Neuron (in vitro differentiated cells): ENCODE data around the gene TBC1D5.
"Not testable (repeated sequence)": the region's sequence is repeated elsewhere in the genome, so short reads cannot be mapped to it uniquely, and the experiment has no call there.

ENCODE experiments used
- H2AFZ ChIP-seq: one replicate; pipeline ENCODE4 v1.6.1; 2013; ENCODE audit warnings: low read depth, mild to moderate bottlenecking, inconsistent platforms, low read length, moderate library complexity
- H3K27me3 ChIP-seq: one replicate; pipeline ENCODE4 v1.6.1; 2013; ENCODE audit warnings: low read length; ENCODE audit not compliant: insufficient read depth
- H3K36me3 ChIP-seq: one replicate; pipeline ENCODE4 v1.6.1; 2013; ENCODE audit warnings: low read length; ENCODE audit not compliant: insufficient read depth
- H3K4me1 ChIP-seq: one replicate; pipeline ENCODE4 v1.6.1; 2013; ENCODE audit warnings: low read length; ENCODE audit not compliant: insufficient read depth
- H3K4me3 ChIP-seq: 2 replicates; pipeline ENCODE4 v1.5.1; 2013; ENCODE audit warnings: mild to moderate bottlenecking, low read length, moderate library complexity
- H3K9me3 ChIP-seq: one replicate; pipeline ENCODE4 v1.6.1; 2013; ENCODE audit warnings: low read length

The TBC1D5 gene

DNA sequence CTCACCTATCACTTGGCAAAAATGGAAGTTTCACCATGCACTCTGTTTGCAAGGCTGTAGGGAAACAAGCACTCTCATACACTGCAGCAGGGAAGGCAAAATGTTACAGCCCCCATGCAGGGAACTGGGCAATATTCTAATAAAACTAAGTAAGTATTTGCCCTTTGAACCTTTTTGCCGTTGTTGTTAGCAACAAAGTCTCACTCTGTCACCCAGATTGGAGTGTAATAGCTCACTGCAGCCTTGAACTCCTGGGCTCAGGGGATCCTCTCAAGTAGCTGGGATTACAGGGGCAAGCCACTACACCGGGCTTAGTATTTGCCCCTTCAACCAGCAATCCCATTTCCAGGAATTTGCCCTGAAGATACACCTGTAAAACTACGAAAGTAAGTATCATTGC lies 122.5 kb downstream of the TBC1D5 start:
- Histone ChIP-seq H3K36me3 (peaks cover 3% of the 10 kb centered on the region), H3K4me3 (no peak overlapping the region), H2AFZ (no peak overlapping the region), H3K9me3 (peaks cover 6% of the 10 kb centered on the region), H3K4me1 (no peaks in the 10 kb centered on the region), H3K27me3 (no peaks in the 10 kb centered on the region)

DNA sequence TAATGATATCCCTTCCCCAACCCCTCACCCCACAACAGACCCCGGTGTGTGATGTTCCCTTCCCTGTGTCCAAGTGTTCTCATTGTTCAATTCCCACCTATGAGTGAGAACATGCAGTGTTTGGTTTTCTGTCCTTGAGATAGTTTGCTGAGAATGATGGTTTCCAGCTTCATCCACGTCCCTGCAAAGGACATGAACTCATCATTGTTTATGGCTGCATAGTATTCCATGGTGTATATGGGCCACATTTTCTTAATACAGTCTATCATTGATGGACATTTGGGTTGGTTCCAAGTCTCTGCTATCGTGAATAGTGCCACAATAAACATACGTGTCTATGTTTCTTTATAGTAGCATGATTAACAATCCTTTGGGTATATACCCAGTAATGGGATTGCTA lies 129.4 kb downstream of the TBC1D5 start:
- not testable (repeated sequence) for H2AFZ ChIP-seq, H3K4me1 ChIP-seq, H3K9me3 ChIP-seq, H3K36me3 ChIP-seq, H3K4me3 ChIP-seq, H3K27me3 ChIP-seq

DNA sequence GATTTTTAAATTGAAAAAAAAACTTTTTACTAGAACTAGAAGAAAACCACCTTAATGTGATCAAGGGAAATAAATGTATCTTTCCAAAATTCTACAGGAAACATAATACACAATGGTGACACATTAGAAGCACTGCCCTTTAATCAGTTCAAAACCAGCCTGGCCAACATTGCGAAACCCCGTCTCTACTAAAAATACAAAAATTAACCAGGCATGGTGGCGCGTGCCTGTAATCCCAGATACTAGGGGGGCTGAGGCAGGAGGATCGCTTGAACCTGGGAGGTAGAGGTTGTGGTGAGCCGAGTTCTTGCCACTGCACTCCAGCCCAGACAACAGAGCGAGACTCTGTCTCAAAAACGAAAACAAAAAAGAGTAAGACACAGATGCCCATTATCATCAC lies 134.5 kb downstream of the TBC1D5 start:
- Histone ChIP-seq H2AFZ (no peak overlapping the region), H3K9me3 (no peaks in the 10 kb centered on the region), H3K4me1 (no peaks in the 10 kb centered on the region), H3K4me3 (no peak overlapping the region), H3K36me3 (no peaks in the 10 kb centered on the region), H3K27me3 (no peaks in the 10 kb centered on the region)

DNA sequence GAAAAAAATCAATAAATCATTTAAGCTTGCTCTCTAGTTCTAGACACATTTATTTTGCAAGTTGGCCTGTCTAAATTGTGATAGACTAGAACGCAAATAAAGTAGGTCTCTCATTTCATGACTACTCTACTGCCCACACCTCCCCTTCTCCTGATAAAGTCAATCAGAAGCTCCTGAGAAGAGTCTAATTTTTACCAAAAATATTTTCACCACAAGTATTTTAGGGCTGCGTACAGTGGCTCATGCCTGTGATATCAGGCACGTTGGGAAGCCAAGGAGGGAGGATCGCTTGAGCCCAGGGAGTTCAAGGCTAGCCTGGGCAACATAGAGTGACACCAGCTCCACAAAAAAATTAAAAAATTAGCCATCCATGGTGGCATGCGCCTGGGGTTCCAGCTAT lies 136.5 kb downstream of the TBC1D5 start:
- no peaks in the 10 kb centered on the region for H3K27me3 ChIP-seq
- H3K4me3 ChIP-seq, result no peak overlapping the region
- no peaks in the 10 kb centered on the region for H3K36me3 ChIP-seq
- no peaks in the 10 kb centered on the region for H3K4me1 ChIP-seq
- no peak overlapping the region for H2AFZ ChIP-seq
- H3K9me3 ChIP-seq, result peaks cover 2% of the 10 kb centered on the region

DNA sequence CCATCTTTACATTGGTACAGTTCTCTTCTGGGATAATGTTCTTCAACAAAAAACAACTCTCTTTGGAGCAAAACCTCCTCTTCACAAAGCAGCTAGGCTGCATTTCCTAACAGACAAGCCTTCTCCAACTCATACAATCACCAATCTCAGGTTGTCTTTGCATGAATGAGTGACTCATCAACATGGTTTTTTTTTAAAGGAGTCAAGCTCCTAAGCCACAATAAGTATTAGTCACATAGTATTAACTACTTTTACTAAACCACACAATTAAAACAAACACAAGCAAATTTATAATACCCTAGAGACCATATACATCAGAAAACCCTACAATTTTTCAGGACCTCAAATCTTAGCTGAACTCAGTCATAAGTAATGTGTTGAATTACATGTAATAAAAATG lies 137.4 kb downstream of the TBC1D5 start:
- H3K36me3 ChIP-seq, result no peaks in the 10 kb centered on the region
- H3K27me3 ChIP-seq, result no peaks in the 10 kb centered on the region
- H3K9me3 ChIP-seq, result peaks cover 2% of the 10 kb centered on the region
- H3K4me3 ChIP-seq, result no peak overlapping the region
- no peak overlapping the region for H2AFZ ChIP-seq
- no peaks in the 10 kb centered on the region for H3K4me1 ChIP-seq

DNA sequence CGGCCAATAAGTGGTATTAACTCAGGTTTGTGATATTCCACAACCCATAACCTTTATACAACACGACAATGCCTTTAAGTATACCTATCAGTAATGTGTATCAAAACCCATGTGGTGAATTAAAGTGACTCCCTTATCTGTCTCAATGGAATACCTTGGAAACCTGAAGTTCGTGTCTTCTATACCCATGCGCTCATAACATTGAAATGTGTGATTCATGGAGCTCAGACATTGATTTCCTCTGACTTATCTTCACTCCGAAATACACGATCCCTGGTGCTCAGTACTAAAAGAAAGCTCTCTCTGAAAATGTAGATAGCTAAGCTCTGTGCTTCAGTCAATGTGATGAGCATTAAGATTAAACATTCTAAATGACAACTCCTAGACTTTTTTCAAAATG lies 140.3 kb downstream of the TBC1D5 start:
- peaks cover 2% of the 10 kb centered on the region for H3K9me3 ChIP-seq
- H3K36me3 ChIP-seq, result no peaks in the 10 kb centered on the region
- no peaks in the 10 kb centered on the region for H3K4me1 ChIP-seq
- no peak overlapping the region for H3K4me3 ChIP-seq
- H3K27me3 ChIP-seq, result no peaks in the 10 kb centered on the region
- no peak overlapping the region for H2AFZ ChIP-seq

DNA sequence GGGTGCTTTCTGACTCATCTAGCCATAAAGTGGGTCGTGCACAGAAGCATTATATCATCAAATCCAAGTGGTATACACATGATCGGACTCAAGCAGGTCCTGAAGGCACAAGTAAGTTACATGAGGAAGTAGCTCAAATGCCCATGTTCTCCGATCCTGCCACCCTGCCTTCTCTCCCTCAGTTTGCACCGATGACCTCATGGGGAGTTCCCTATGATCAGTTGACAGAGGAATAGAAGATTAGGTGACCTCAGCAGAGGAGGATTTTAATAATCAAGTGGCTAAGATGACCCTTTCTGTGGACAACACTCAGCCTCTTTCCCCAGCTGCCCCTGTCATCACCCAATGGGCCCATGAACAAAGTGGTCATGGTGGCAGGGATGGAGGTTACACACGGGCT lies 149.5 kb downstream of the TBC1D5 start:
- Histone ChIP-seq H3K27me3 (no peaks in the 10 kb centered on the region), H2AFZ (no peak overlapping the region), H3K4me1 (no peaks in the 10 kb centered on the region), H3K9me3 (peaks cover 11% of the 10 kb centered on the region), H3K4me3 (no peak overlapping the region), H3K36me3 (no peaks in the 10 kb centered on the region)

DNA sequence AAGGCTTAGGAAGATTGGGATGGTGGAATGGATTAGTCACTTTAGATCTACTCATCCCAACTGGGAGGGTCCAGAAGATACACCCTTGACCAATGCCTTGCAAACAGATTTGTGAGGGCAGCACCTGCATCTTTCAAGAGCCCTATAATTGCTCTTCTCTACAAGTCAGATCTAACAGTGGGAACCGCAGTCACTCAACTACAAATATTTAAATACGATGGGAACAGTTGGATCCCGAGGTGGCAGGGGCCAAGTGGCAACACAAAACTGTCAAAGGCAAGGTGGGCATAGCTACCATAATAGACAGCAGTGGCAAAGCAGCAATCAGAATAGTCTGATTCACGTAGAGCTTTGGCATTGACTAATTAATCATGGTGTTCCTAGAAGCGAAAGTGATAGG lies 152.0 kb downstream of the TBC1D5 start:
- Histone ChIP-seq H3K4me3 (no peak overlapping the region), H2AFZ (no peak overlapping the region), H3K4me1 (peaks cover 7% of the 10 kb centered on the region), H3K9me3 (peaks cover 11% of the 10 kb centered on the region), H3K36me3 (no peaks in the 10 kb centered on the region), H3K27me3 (no peaks in the 10 kb centered on the region)

DNA sequence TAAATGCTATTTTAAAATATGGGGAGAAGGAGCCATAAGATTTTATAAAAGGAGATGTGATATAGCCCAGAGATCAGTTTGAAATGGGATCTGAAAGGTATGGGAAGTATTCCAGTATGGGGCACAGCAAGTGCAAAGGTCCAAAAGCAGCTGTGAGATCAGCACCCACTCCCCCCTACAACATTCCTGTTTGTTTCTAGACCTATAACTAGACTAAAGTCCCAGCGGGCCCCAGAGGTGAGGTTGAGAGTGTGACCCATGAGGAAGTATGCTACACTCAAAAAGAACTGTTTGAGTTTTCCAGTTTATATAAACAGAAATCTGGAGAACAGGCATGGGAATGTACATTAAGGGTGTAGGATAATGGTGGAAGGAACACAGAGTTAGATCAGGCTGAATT lies 152.5 kb downstream of the TBC1D5 start:
- H3K9me3 ChIP-seq, result peaks cover 11% of the 10 kb centered on the region
- peaks cover 12% of the 10 kb centered on the region for H3K4me1 ChIP-seq
- no peak overlapping the region for H2AFZ ChIP-seq
- no peaks in the 10 kb centered on the region for H3K36me3 ChIP-seq
- no peaks in the 10 kb centered on the region for H3K27me3 ChIP-seq
- H3K4me3 ChIP-seq, result no peak overlapping the region

DNA sequence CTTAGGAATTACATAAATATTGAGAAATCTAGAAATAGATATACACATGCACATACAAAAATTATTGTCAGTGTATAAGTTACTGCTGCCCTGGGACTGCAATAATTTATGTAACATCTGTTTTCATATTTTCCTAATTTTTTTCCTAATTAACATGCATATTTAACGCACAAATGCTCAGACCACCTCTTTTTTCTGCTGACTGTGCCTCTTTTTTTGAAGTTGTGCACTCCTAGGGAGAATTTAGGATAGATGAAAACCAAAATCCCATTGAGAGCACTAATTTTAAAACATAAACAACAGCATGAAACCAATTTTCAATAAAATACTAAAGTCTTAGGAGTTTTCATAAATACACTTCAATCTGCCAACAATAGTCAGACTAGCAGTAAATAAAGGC lies 154.0 kb downstream of the TBC1D5 start:
- Histone ChIP-seq H3K36me3 (no peaks in the 10 kb centered on the region), H2AFZ (no peak overlapping the region), H3K4me3 (no peak overlapping the region), H3K9me3 (peaks cover 8% of the 10 kb centered on the region), H3K4me1 (peaks cover 14% of the 10 kb centered on the region), H3K27me3 (no peaks in the 10 kb centered on the region)

DNA sequence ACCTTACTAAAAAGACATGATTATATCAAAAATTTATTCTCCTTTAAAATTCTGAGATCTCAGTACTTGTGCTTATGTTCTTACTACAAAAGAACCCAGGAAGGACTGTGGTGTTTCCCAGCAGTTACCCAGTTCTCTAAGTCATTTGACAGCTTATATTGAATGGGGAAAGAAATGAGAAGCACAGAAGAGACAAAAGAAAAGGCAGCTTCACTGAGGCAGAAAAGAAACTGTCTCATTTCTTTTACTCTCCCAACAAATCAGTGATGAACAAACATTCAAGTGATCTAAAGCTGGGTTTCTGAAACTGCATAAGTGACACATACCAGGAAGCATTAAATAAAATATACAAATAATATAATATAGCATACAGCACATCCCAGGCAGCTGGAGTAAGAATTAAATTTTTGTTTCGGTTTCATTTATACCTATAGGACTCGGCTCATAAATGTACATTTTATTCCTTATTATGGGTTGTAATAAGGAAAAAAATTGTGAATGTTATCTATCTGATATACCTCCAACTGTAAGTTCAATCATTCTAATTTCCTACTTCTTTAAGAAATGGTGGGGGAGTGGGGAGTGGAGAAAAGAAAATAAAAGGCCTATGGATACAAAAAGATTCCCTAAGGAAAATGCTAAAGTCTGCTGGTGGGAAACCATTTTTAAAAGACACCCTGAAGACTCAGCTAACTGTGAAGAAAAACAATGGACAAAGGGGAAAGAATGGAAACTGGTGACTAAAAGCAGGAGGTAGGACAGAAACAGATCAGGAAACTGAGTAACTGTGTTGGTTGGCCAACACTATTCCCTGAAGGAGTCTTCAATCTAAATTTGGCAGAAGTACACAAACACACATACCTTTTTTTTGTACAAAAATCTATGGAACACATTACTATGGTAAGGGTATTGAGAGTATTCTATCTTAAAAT lies 156.8 kb downstream of the TBC1D5 start:
- Histone ChIP-seq H3K36me3 (no peaks in the 10 kb centered on the region), H3K4me3 (no peak overlapping the region), H3K9me3 (peaks cover 7% of the 10 kb centered on the region), H3K27me3 (no peaks in the 10 kb centered on the region), H2AFZ (peak overlapping the region; percentile 15), H3K4me1 (peaks cover 14% of the 10 kb centered on the region)

DNA sequence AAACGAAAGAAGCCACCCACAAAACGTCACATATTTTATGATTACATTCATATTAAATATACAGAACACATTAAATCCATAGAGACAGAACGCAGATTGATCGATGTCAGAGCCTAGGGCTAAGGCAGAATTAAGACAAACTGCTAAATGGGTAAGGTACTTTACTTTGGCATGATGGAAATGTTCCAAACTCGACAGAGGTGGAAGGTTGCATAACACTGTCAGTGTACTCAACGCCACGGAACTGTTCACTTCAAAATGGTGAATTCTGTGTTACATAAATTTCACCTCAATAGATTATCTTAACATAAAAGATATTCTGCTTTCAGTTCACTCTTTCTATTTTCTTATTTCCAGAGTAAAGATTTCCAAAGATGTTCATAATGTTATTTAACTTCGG lies 158.4 kb downstream of the TBC1D5 start:
- no peak overlapping the region for H3K4me3 ChIP-seq
- no peaks in the 10 kb centered on the region for H3K36me3 ChIP-seq
- H3K4me1 ChIP-seq, result peaks cover 14% of the 10 kb centered on the region
- H3K27me3 ChIP-seq, result no peaks in the 10 kb centered on the region
- H2AFZ ChIP-seq, result no peak overlapping the region
- H3K9me3 ChIP-seq, result no peaks in the 10 kb centered on the region

DNA sequence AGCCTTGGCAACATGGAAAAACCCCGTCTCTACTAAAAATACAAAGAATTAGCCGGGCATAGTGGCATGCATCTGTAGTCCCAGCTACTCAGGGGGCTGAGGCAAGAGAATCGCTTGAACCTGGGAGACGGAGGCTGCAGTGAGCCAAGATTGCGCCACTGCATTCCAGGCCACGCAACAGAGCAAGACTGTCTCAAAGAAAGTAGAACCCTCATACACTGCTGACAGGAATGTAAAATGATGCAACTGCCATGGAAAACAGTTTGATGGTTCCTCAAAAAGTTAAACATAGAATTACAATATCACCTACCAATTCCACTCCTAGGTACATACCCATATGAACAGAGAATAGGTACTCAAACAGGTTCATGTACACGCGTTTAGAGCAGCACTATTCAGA lies 158.9 kb downstream of the TBC1D5 start:
- no peak overlapping the region for H3K4me3 ChIP-seq
- H3K4me1 ChIP-seq, result peaks cover 14% of the 10 kb centered on the region
- no peaks in the 10 kb centered on the region for H3K36me3 ChIP-seq
- no peak overlapping the region for H2AFZ ChIP-seq
- H3K9me3 ChIP-seq, result no peaks in the 10 kb centered on the region
- no peaks in the 10 kb centered on the region for H3K27me3 ChIP-seq
